Subcutaneous adipose tissue (tissue), 4 donors: ENCODE results near the gene HDLBP. TPM values are rescaled to one million over a fixed set of nuclear protein-coding genes. Genes with fewer than 3 reads are reported as not detected.

ENCODE experiments used
- total RNA-seq, 4 donors: library from RNA; depleted of rRNA; stranded (reverse); fragments of >200 nt; gene quantifications; one replicate each; pipeline ENCODE4 v1.1.0, GENCODE V29; 2016
- TF ChIP-seq, protein P1 (sequence below): fragments of 450-650 bp; IDR thresholded peaks from one replicate; pipeline ENCODE4 v1.5.1; 2016; ENCODE audit warnings: low read depth, mild to moderate bottlenecking, control low read depth, antibody characterized with exemption, moderate library complexity

HDLBP gene
- total RNA-seq, 4 donors from 2014 or later = 306 to 581 (median 503) TPM

DNA sequence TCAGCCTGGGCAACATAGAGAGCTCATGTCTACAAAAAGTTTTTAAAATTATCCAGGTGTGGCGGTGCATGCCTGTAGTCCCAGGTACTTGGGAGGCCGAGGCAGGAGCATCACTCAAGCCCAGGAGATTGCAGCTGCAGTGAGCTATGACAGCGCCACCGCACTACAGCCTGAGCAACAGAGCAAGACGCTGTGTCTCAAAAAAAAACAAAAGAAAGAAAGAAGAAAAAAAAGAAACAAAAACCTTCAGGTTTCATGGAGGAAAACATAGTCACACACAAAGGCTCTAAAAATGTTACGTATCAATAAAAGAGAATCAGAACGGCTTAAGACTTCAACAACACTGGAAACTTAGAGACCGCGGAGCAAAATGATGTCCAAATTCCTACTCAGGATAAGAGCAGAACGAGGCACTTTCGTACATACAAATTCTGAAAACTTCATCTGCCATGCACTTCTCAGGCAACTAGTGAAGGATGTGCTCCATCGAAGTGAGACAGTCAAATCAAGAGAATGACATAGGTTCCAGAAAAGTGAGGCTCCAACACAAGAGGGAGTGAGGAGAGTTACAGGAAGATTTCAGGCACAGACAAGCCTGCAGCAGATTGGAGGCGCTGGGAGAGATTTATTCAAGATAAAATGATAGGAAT is 4.4 kb downstream of the HDLBP start:
- TF ChIP-seq, protein P1, sequence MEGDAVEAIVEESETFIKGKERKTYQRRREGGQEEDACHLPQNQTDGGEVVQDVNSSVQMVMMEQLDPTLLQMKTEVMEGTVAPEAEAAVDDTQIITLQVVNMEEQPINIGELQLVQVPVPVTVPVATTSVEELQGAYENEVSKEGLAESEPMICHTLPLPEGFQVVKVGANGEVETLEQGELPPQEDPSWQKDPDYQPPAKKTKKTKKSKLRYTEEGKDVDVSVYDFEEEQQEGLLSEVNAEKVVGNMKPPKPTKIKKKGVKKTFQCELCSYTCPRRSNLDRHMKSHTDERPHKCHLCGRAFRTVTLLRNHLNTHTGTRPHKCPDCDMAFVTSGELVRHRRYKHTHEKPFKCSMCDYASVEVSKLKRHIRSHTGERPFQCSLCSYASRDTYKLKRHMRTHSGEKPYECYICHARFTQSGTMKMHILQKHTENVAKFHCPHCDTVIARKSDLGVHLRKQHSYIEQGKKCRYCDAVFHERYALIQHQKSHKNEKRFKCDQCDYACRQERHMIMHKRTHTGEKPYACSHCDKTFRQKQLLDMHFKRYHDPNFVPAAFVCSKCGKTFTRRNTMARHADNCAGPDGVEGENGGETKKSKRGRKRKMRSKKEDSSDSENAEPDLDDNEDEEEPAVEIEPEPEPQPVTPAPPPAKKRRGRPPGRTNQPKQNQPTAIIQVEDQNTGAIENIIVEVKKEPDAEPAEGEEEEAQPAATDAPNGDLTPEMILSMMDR = no peak

DNA sequence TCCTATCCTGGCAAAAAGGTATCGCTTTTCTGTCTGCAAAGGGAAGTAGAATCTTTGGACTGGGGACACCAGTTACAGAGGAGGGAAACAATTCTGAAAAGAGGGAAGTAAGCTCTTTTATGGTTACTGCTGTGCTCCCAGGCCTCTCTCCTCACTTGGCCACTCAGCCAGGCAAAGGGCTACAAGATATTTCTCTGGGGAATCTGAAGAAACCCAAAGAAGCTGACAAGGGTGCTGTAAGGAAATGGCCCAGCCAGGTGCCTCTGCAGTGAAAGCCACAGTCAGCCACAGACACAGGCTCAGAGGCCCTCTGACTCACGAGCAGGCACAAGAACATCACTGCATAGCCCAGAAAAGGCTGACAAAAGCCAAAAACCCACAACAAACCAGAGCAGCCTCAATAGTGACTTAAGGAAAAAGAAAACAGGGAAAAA is 5.8 kb downstream of the HDLBP start:
- TF ChIP-seq, protein P1 = no peak

DNA sequence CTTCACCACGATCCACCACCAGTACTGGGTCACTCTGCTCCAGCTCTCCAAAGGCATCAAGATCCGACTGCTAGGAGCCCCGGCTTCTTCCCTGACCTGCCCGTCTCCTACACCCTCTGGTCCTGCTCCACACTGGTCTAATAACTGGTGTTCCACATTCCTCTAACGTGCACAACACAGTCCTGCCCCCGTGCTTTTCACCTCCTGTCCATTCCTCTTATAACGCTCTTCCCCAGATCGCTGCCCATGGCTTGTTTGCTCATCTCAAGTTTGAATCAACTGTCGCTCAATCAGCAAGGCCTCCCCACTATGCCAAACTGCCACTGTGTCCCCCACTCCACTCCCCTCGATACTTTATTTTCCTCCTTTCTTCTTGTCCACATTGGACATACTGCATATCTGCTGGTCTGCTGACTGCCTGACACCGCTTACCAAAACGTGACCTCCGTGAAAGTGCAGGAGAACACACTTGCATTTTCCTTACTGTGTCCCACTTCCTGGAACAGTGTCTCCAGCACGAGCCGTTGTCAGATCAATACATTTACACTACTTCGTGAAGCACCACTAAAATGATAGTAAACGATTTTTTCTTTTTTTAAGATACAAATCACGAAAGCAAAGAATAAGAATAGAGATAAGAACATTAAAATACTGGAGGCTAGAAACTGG is 6.5 kb downstream of the HDLBP start:
- TF ChIP-seq, protein P1 = no peak

DNA sequence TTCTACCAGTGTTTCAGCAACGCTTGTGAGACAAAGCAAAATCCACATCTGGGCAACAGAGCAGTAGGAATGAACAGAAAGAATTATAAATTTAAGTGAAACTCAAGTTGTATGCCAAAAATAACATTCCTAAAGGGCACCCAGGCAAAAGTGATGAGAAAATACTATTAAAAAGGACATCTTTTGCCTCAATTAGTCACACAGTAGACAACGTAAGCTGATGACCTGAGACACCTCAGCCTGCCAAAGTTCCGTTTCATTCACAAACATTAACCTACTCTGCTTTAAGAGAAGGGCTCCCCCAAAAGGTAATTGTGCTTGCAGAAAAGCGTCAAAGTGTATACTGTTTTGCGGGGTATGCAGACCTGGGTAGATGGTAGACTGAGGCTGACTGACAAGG is 7.2 kb downstream of the HDLBP start:
- TF ChIP-seq, protein P1 = no peak

DNA sequence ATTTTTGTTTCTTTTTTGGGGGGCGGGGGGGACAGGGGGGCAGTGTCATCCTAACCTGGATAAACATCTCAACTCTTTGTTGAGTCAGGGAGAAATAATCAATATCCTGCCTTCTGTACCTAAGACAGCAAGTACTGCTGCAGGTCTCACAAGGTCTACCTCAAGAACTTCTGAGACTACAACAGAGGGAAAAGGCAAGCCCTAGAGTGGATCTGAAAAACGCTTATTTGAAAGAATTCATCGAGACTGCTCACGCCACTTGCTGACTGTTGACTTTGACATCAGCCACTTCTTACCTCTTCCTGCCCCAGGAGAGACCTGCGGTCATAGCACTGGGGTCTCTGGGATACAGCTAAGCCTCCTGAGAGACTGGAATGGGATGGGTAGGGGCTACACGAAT is 8.4 kb downstream of the HDLBP start:
- TF ChIP-seq, protein P1 = no peak

DNA sequence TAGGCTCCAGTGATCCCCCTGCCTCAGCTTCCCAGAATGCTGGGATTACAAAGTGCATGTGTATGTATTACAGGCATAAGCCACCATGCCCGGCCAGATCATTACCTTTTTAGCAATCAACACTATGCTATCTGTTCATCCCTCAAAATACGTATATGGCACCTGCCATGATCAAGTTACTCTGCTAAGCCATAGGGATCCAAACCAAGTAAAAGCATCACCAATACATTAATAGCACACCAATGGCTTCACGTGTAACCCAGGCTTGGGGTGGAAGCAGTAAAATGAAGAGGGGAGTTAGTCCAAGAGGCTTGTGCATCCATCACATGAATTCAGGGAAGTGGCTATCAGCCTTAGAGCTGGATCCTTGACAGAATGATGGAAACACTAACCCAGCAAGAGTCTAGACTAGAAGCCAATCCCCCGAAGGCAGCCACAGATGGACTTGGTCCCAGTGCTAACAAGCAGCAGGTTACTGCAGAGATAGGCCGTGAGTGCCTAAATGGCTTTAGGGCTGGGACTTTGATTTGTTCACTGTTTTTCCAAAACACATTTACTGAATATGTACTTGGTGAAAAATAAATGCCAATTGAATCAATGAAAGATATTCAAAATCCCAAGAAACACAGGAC is 11.3 kb downstream of the HDLBP start:
- TF ChIP-seq, protein P1 = no peak
